Gastrocnemius medialis (tissue), 4 donors: Measurements from ENCODE around the gene TENM3.

Experiments
- POLR2A ChIP-seq, 2 donors: fragments of 450-650 bp; IDR thresholded peaks; one replicate each; pipeline ENCODE4 v1.6.1; 2017; ENCODE audit warnings: antibody characterized with exemption in 2 of 2, mild to moderate bottlenecking in 2 of 2, moderate library complexity in 2 of 2
- TF ChIP-seq, protein P1 (sequence below), 5 experiments: fragments of 450-650 bp in 3 of 5; fragments of 200-600 bp in 2 of 5; sonication (generic) in 2 of 5; IDR thresholded peaks in 4 of 5; conservative IDR thresholded peaks in 1 of 5; 1 replicate in 4 of 5; 2 replicates in 1 of 5; pipeline ENCODE4 v1.5.1; 2016 to 2019; ENCODE audit warnings: antibody characterized with exemption in 5 of 5, mild to moderate bottlenecking in 3 of 5, moderate library complexity in 3 of 5

DNA sequence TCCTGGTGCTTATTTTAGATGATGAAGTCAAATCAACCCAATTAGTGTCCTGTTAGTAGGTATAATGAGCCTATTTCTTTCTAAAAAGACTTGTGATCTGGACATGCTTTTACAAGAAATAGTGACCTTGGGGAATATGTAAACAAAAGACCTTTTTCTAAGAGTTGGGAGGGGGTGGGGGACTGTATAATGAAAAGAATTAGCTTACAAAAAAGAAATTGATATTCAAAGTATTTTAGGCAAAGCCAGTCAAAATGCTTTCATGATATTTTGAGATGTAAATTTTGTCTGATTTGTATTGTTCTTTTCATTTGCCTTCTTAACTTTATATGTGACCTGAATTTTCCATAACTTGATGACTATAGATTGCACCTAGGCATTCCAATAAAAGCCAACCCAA is 559.4 kb downstream of the TENM3 start:
- TF ChIP-seq, protein P1, sequence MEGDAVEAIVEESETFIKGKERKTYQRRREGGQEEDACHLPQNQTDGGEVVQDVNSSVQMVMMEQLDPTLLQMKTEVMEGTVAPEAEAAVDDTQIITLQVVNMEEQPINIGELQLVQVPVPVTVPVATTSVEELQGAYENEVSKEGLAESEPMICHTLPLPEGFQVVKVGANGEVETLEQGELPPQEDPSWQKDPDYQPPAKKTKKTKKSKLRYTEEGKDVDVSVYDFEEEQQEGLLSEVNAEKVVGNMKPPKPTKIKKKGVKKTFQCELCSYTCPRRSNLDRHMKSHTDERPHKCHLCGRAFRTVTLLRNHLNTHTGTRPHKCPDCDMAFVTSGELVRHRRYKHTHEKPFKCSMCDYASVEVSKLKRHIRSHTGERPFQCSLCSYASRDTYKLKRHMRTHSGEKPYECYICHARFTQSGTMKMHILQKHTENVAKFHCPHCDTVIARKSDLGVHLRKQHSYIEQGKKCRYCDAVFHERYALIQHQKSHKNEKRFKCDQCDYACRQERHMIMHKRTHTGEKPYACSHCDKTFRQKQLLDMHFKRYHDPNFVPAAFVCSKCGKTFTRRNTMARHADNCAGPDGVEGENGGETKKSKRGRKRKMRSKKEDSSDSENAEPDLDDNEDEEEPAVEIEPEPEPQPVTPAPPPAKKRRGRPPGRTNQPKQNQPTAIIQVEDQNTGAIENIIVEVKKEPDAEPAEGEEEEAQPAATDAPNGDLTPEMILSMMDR (IDR thresholded peaks at IDR 0.05 in 4 of 5, conservative IDR thresholded peaks at IDR 0.05 in 1 of 5), result no peak
- TF ChIP-seq POLR2A (IDR thresholded peaks at IDR 0.05), result no peak
